ENCODE results near the gene GALK1. TPM values are rescaled to one million over a fixed set of nuclear protein-coding genes. Genes with fewer than 3 reads are reported as not detected.
"Not testable (repeated sequence)": the region's sequence is repeated elsewhere in the genome, so short reads cannot be mapped to it uniquely, and the experiment has no call there.

Gene GALK1
- total RNA-seq, 1 donor from 2014 or later = 18.5 TPM

- DNase-seq (ENCODE audit: low read depth) = no peak
These were observed 2.9 kb upstream of the GALK1 start for GRCh38 chr17:75767881-75768280.

GRCh38 chr17:75765981-75766380, 989 bp upstream of the GALK1 start:
- DNase-seq (ENCODE audit: low read depth) = no peak

DNA sequence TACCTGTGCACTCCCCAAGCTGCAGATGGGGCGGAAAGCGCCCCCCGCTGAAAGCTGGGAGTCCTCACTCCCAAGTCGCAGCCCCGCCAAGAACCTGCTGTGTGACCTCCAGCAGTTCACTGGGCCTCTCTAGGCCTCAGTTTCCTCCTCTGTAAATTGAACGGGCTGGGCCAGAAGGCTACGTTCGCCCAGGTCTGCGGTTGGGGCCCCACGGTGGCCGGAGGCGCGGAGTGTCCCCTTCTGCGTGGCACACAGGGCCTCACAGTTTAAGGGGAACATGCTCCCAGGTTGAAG, 628 bp downstream of the GALK1 start:
- no peak for DNase-seq (ENCODE audit: low read depth)

GRCh38 chr17:75763613-75764416, 1.2 kb downstream of the GALK1 start:
- no peak for DNase-seq (ENCODE audit: low read depth)

- DNase-seq (ENCODE audit: low read depth) = no peak
These were observed 1.8 kb downstream of the GALK1 start for GRCh38 chr17:75763269-75763607.

GRCh38 chr17:75762513-75763268, 2.3 kb downstream of the GALK1 start:
- DNase-seq (ENCODE audit: low read depth) = no peak

DNA sequence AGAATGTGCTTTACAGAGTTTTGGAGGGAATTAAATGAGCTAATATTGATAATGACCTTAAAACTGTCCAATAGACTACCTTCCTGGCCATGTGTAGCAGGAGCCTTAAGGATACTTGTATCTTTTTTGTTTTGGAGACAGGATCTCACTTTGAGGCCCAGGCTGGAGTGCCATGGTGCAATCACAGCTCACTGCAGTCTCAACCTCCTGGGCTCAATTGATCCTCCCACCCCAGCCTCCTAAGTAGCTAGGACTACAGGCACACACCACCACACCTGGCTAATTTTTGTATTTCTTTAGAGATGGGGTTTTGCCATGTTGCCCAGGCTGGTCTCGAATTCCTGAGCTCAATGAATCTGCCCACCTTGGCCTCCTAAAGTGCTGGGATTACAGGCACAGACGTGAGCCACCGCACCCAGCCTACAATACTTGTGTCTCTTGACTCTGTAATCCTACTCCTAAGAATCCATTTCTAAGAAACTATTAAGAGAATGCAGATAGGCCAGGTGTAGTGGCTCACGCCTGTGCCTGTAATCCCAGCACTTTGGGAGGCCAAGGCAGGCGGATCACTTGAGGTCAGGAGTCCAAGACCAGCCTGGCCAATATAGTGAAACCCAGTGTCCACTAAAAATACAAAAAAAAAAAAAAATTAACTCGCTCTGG, 4.9 kb downstream of the GALK1 start:
- DNase-seq (ENCODE audit: low read depth) = not testable (repeated sequence)

DNA sequence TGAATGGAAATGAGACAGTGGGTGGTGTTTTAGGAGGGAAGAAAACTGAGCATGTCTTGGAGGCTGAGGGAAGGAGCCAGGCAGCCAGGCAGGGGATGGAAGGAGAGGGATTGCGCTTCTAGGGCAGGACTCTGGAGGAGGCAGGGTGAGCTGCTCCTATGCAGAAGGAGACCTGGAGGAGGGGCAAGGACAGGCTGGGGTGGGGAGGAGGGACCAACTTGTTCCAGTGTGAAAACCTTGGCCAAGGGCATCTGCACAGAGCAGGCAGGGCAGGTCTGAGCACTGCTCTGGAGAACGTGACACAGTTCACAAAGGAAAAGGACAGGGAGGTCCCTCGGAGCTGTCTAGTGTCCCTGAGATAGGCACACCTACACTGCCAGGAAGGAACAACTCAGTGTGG, 5.5 kb downstream of the GALK1 start:
- DNase-seq (ENCODE audit: low read depth) = no peak

- DNase-seq (ENCODE audit: low read depth) = no peak
These were observed 6.7 kb downstream of the GALK1 start for GRCh38 chr17:75758131-75758905.

GRCh38 chr17:75757086-75757681, 7.8 kb downstream of the GALK1 start:
- no peak for DNase-seq (ENCODE audit: low read depth)

GRCh38 chr17:75756451-75757085, 8.4 kb downstream of the GALK1 start:
- DNase-seq (ENCODE audit: low read depth) = no peak

- DNase-seq (ENCODE audit: low read depth) = no peak
These were observed 9.0 kb downstream of the GALK1 start for GRCh38 chr17:75755990-75756389.

GRCh38 chr17:75755205-75755901, 9.6 kb downstream of the GALK1 start:
- DNase-seq (ENCODE audit: low read depth) = peak; percentile 71

GRCh38 chr17:75754378-75755204, 10.4 kb downstream of the GALK1 start:
- no peak for DNase-seq (ENCODE audit: low read depth)

DNA sequence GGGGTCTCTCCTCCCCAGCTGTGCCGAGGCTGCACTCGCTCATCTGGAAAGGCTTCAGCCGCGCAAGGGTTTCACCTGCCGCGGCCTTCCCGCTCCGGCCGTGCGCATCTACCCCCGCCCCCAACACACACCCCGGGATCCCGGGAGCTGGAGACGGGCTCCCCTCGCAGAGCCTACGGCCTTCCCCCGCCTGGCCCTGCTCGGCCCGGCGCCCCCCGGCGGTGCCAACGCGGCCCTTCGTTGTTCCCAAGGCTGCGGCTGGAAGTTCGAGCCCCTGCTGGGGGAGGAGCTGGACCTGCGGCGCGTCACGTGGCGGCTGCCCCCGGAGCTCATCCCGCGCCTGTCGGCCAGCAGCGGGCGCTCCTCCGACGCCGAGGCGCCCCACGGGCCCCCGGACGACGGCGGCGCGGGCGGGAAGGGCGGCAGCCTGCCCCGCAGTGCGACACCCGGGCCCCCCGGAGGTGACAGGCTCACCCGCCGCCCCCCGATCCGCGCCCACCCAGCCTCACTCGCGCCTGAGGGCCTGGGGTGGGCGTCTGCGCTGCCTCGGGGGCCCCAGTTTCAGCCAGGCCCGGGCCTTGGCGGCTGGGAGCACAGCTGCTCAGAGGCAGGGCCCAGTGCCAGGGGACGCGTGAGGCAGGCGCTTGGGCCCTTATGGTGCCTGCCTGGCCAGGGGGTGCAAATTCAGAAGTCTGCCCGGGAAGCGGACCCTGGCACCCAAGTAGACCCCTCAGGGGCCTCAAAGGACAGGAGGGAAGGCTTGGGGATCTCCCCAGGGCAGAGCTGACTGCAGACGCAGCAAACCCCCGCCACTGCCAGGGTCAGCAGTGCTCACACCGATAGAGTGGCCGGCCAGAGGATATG, 11.2 kb downstream of the GALK1 start:
- DNase-seq (ENCODE audit: low read depth) = peak; percentile 72

- no peak for DNase-seq (ENCODE audit: low read depth)
These were observed 12.0 kb downstream of the GALK1 start for GRCh38 chr17:75752802-75753513.

GRCh38 chr17:75752405-75752709, 12.6 kb downstream of the GALK1 start:
- DNase-seq (ENCODE audit: low read depth) = no peak

All from myocyte (in vitro differentiated cells).